Fibroblast of the aortic adventitia (primary cell): ENCODE measurements around the gene LUZP1. TPM values are rescaled to one million over a fixed set of nuclear protein-coding genes. Genes with fewer than 3 reads are reported as not detected.

Experiments used
- DNase-seq: peaks from one replicate; pipeline ENCODE4 v3.0.0-alpha.2; 2010; ENCODE audit warnings: low read depth
- H3K4me3 ChIP-seq: 2 replicates; pipeline ENCODE4 v1.5.1; 2011; ENCODE audit warnings: low read depth, mild to moderate bottlenecking, control low read depth, low read length, moderate library complexity
- CTCF ChIP-seq: IDR thresholded peaks from 2 replicates; pipeline ENCODE4 v1.5.1; 2011; ENCODE audit warnings: mild to moderate bottlenecking, low read length, control low read depth, inconsistent platforms; ENCODE audit not compliant: insufficient read depth
- total RNA-seq: library from RNA; depleted of rRNA; stranded (reverse); fragments of >200 nt; gene quantifications from 2 replicates; pipeline ENCODE4 v1.2.3, GENCODE V29; 2012; ENCODE audit warnings: low replicate concordance

Gene LUZP1
- total RNA-seq, 1 donor, result 26.2 TPM

GRCh38 chr1:23177438-23178380, 9.1 kb upstream of the LUZP1 start:
- H3K4me3 ChIP-seq, result peak overlapping the region; percentile 66
- DNase-seq, result peak; percentile 78

GRCh38 chr1:23177031-23177430, 8.4 kb upstream of the LUZP1 start:
- no peak for DNase-seq
- H3K4me3 ChIP-seq, result peak overlapping the region; percentile 66
- no peak for TF ChIP-seq CTCF

More at GRCh38 chr1:23177438-23178380, 9.1 kb upstream of the LUZP1 start:
- TF ChIP-seq CTCF, result no peak

GRCh38 chr1:23174426-23175110, 5.9 kb upstream of the LUZP1 start:
- TF ChIP-seq CTCF, result no peak

GRCh38 chr1:23171181-23171755, 2.6 kb upstream of the LUZP1 start:
- H3K4me3 ChIP-seq, result no peak overlapping the region
- TF ChIP-seq CTCF, result no peak
- DNase-seq, result no peak

More at GRCh38 chr1:23174426-23175110, 5.9 kb upstream of the LUZP1 start:
- no peak for DNase-seq
- H3K4me3 ChIP-seq, result no peak overlapping the region

- DNase-seq, result peak; percentile 85
- H3K4me3 ChIP-seq, result no peak overlapping the region
Measured at GRCh38 chr1:23169727-23170335, 1.2 kb upstream of the LUZP1 start.

More at GRCh38 chr1:23169727-23170335, 1.2 kb upstream of the LUZP1 start:
- TF ChIP-seq CTCF, result no peak
